NCI-H1694 treated with DMSO at 0.1 percent for 48 hours (cell line): Measurements from ENCODE around the gene PTPRH.
"Not testable (repeated sequence)": the region's sequence is repeated elsewhere in the genome, so short reads cannot be mapped to it uniquely, and the experiment has no call there.

Experiments
- DNase-seq: peaks from one replicate; lab custom pipeline; 2025; lab: John Stamatoyannopoulos, UW

Gene PTPRH

GRCh38 chr19:55158423-55158822, 50.9 kb downstream of the PTPRH start:
- DNase-seq, result no peak

DNA sequence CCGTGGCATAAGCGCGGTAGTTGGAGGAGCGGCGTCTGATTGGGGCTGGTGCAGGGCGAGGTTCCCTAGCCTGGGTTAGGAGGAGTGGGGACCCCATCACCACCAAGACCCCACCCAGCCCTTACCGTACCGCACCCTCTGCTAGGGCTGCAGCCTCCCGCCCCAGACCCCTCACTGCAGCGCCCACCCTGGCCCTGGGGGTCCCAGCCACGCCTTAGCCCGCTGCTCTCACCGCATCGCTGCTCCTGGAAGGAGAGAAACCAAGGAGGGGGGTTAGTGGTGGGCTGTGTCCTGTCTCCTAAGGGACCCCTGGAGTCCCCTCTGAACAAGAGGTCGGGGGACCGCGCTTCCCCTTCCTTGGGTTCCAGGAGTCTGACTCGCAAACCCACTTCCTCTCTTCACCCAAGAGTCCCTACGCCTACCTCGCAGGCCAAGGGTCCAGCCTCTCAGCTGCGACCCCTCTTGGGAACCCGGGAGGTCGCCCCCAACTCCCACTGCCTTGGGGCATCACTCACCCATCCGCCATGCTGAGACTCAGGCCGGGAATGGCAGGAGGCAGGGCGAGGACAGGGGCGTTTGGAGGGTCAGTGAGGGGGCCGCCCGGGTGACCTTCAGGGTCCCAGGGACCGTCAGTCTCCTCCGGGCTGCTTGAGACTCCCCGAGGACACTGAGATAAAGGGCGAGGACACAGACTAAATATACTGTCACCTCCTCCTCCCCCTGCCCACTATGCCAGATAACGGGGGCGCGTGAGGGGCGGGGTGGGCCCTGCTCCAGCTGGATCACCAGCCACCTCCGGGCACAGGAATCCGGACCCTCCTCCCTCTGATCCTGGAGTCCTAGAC, 52.0 kb downstream of the PTPRH start, which contains the start of gene TNNI3:
Gene TNNI3 (minus strand): TSS at position 669 of the 845 bp plus-strand sequence. CDS start 143 bp downstream, at position 526.
- no peak for DNase-seq

DNA sequence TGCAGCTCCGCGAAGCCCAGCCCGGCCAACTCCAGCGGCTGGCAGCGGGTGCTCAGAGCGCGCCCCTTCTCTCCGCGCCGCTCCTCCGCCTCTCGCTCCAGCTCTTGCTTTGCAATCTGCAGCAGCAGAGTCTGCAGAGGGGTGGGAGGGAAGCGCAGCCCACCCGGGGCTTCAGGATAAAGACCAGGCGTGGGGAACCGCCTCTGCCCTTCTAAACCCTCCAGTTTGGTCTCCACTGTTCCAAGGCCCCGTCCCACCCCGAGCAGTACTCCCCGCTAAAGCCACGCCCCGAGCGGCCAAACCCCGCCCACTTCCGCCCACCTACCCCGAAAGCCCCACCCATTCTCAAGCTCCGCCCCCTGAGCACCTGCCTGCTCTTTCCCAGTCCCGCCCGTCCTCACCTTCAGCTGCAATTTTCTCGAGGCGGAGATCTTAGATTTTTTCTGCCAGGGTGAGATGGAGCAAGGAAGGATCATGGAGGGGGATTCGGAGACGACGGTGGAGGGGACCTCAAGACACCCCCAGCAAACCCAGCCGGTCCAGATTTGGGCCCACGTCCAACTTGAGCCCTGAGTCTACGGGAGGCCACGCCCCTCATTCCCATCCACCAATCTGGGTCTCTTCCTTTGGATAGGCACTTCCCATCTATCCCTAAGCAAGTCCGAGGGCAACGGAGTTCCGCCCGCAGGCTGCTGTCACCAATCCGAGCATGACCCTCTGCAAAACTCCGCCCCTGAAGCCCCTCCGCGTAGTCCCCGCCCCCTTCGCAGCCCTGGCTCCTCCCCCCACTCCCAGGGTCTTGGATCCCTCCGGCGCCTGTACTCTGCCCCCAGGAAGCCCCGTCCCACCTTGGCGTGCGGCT, 52.9 kb downstream of the PTPRH start:
- DNase-seq, result no peak

- DNase-seq, result not testable (repeated sequence)
Observed at GRCh38 chr19:55155784-55156183, 53.5 kb downstream of the PTPRH start.

- DNase-seq, result no peak
Observed at GRCh38 chr19:55153652-55154264, 55.5 kb downstream of the PTPRH start.

DNA sequence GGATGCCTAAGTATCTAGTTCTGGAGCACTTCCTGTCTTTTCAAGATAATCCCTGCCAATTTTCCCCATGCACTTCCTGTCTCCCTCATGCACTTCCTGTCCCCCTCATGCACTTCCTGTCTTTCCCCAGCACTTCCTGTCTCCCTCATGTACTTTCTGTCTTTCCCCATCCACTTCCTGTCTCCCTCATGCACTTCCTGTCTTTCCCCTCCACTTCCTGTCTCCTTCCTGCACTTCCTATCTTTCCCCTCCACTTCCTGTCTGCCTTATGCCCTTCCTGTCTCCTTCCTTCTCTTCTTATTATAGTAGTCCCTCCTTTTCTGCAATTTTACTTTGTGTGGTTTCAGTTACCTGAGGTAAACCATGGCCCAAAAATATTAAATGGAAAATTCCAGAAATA, 57.3 kb downstream of the PTPRH start:
- peak; percentile 25 for DNase-seq

DNA sequence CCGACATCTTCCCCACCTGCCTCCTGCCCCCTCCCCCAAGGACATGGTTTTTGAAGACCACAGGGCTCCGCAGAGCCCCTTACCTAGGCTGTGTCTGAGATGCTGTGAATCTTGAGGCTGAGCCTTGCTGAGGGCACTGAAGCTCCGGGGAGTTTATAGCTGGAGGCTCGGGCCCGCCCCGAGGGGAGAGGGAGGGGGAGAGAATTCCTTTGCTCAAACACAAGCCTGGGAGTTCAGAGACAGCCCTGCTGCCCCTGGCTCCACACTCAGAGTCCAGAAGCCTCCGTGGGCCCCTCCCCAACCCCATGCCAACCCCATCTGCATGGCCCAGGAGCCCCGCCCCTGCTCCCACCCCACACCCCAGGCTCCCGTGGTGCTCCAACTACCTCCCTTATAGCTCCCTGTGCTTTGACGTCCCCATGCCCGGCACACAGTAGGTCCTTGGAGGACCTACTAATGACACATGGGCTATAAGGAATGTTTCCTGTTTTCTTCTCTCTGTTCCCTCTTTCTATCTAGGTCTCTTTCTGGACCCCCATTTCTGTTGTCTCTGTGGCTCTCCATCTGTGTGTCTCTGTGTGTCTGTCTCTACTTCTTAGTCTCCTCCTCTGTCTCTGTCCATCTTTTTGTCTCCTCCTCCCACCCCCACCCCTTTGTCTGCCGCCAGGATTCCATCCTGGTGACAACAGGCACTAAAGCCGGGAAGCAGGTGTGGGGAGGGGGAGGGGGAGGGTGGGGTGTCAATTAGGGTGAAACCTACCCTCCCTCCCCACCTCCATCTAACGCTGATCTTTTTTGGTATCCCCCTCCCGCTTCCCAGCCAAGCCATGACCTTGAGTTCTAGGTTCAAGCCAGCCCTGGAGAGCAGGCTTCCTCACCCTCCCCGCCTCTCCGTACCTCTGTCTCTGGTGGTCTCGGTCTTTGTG, 60.0 kb downstream of the PTPRH start, which contains the start of gene TNNT1:
Gene TNNT1 (minus strand): TSS at position 129 of the 926 bp plus-strand sequence. CDS start 2,049 bp downstream, outside the sequence.
- no peak for DNase-seq

GRCh38 chr19:55147545-55148251, 61.6 kb downstream of the PTPRH start:
- DNase-seq, result no peak

- DNase-seq, result peak; percentile 32
Observed at GRCh38 chr19:55146705-55147273, 62.5 kb downstream of the PTPRH start.

GRCh38 chr19:55146078-55146704, 63.1 kb downstream of the PTPRH start:
- DNase-seq, result peak; percentile 63

DNA sequence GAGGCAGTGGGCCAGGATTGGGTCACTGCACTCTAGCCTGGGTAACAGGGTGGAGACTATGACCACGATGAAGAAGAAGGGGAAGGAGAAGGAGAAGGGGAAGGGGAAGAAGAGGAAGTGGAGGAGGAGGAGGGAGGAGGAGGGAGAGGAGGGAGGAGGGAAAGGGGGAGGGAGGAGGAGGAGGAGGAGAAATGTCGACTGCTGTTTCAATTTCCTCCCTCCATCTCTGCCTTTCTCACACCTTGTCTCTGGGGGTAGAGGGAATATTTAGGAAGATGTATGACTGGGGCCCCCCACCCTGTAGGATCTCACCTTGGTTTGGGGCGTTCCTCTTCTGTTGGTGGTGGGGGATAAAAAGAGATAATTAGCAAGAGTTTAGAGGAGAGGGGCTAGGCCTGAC, 64.1 kb downstream of the PTPRH start:
- DNase-seq, result no peak

- DNase-seq, result no peak
Observed at GRCh38 chr19:55141696-55142095, 67.6 kb downstream of the PTPRH start.

DNA sequence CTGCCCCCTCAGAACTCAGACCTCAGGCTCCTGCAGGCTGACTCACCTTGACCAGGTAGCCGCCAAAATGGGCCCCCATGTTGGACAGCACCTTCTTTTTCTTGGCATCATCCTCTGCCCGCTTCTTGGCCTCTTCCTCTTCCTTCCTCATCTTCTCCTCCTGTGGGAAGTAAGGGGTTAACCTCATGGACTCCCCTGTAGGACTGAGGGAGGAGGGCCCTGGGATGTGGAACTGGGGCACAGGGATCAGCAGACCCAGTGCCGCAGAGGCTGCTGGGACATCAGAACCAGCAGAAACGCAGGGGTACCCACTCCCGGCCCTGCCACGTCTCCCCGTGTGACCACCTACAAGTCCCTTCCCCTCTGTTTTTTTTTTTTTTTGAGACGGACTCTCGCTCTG, 71.4 kb downstream of the PTPRH start:
- no peak for DNase-seq

DNA sequence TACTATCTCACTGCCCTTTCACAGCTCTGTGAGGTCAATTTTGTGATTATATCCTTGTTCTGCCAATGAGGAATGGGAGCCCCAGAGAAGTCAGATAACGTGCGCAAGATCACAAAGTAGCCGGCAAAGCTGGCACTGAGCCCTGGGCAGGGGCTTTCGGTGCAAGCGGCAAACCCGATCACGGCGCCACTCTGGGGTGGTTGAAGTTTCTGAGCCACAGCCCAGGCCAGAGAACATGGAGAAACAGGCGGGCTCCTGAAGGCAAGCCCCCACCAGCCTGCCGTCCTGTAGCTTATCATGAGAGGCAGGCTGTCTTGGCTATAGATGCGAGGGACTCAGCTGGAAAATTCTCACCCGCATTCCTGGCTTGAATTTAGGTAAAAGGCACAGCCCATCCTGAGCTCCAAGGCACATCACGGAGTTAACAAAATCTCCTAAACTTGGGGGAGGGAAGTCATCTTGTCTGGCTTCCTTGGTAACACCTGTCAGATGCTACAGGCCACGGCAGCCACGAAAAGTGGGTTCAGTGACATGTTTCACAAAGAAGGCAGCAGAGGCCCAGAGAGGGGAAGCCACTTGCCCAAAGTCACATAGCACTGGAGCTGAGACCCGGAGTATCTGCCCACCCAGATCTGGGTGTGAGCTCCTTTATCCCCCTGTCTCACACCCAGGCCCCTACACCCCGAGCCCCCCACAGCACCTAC, 72.8 kb downstream of the PTPRH start:
- DNase-seq, result no peak

GRCh38 chr19:55134736-55135135, 74.6 kb downstream of the PTPRH start:
- DNase-seq, result no peak

DNA sequence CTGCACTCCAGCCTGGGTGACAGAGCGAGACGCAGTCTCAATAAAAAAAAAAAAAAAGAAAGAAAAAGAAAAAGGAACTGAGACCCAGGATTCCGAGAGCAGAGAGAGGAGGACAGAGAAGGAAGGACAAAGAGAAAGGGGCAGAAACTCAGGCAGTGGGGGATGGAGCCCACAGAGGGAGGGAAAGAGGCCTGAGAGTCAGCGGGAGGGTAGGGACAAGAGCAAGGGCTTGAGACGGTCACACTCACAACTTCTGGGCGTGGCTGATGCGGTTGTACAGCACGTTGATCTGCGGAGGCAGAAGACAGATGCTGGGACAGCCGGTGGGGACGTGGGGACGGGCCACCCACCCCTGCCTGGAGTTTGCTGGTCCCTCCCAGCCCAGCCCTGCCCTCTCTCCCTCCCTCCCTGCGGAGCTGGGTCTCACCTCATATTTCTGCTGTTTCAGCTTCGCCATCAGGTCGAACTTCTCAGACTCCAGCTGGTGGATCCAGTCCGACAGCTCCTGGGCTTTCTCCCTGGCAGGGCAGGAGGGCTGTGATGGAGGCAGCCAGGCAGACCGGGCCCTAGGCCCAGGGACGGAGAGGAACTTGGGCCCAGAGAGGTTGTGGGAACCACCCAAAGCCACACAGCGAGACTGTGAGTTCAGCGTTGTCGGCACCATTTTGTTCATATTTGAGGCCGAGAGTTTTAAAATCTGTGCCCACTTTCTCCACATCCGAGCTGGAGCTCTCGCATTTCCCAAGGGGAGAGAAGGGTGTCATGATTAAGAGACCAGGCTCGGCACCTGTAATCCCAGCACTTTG, 75.5 kb downstream of the PTPRH start:
- no peak for DNase-seq

DNA sequence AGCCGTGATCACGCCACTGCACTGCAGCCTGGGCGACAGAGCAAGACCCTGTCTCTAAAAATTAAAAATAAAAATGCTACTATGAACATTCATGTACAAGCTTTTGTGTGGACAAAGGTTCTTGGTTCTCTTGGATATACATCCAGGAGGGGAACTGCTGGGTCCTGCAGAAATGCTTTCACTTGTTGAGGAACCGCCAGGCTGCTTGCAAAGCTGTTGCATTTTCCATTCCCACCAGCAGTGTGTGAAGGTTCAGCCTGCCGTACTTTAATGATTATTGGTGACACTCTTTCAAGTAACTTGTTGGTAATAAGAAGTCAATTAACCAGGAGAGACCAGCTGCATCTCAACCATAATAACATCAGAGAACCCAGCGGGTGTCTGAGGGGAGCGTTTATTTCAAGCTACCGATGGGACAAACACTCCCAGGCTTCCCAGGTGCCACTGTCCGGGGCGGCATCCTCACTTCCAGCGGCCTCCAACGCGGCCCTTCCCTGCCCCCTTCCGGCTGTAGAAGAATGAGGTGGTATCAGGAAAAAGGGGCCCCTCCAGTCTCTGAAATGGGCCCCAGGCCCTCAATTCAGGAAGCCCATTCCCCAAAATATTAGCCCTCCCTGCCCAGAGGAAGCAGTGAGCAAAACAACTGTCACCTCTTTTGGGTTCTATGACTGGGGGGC, 76.7 kb downstream of the PTPRH start:
- no peak for DNase-seq

DNA sequence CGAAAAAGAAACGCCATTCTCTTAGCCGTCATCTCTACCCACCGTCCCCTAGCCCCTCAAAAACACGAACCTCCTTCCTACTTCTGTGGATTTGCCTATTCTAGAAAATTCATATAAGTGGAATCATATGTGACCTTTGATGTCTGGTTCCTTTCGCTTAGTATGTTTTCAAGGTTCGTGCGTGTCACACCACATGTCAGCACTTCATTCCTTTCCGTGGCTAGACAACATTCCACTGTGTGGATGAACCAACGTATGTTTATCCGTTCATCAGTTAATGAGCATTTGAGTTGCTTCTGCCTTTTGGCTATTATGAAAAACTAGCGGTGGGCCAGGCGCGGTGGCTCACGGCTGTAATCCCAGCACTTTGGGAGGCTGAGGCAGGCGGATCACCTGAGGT, 77.9 kb downstream of the PTPRH start:
- no peak for DNase-seq
